Prostate gland (tissue), 2 donors: ENCODE measurements around the gene ATP23.

Experiments
- POLR2A ChIP-seq: fragments of 450-650 bp; IDR thresholded peaks from one replicate; pipeline ENCODE4 v1.6.1; 2016; ENCODE audit warnings: antibody characterized with exemption, mild to moderate bottlenecking
- TF ChIP-seq, protein P1 (sequence below), 4 experiments: fragments of 200-600 bp in 2 of 4; fragments of 450-650 bp in 2 of 4; sonication (generic) in 2 of 4; IDR thresholded peaks; 1 replicate in 3 of 4; 2 replicates in 1 of 4; pipeline ENCODE4 v1.5.1; 2016 to 2019; ENCODE audit warnings: antibody characterized with exemption in 4 of 4, mild to moderate bottlenecking in 2 of 4, moderate library complexity in 2 of 4

DNA sequence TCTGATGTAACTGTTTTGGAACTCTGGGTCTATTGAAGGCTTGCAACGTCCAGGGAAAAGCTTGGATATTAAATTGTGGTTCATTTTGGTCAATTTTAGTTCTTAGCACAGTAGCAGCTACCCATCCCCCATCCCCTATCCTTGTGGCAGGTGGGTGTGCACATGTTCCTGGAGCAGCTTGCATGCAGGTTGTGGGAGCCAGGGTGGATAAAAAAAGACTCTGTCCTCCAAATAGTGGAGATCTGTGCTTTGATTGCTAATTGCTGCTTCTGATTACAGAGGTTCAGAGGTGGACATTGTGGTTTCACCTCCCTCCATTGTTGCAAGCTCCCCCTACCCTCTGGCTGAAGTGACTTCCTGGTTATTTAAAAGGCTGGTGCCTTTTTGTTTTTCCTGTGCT is 23.1 kb downstream of the ATP23 start:
- TF ChIP-seq, protein P1, sequence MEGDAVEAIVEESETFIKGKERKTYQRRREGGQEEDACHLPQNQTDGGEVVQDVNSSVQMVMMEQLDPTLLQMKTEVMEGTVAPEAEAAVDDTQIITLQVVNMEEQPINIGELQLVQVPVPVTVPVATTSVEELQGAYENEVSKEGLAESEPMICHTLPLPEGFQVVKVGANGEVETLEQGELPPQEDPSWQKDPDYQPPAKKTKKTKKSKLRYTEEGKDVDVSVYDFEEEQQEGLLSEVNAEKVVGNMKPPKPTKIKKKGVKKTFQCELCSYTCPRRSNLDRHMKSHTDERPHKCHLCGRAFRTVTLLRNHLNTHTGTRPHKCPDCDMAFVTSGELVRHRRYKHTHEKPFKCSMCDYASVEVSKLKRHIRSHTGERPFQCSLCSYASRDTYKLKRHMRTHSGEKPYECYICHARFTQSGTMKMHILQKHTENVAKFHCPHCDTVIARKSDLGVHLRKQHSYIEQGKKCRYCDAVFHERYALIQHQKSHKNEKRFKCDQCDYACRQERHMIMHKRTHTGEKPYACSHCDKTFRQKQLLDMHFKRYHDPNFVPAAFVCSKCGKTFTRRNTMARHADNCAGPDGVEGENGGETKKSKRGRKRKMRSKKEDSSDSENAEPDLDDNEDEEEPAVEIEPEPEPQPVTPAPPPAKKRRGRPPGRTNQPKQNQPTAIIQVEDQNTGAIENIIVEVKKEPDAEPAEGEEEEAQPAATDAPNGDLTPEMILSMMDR (IDR thresholded peaks at IDR 0.05), result no peak
- no peak for TF ChIP-seq POLR2A
